ENCODE results near the gene FBXO21. TPM values are rescaled to one million over a fixed set of nuclear protein-coding genes. Genes with fewer than 3 reads are reported as not detected.
A peak's percentile ranks its signal among the peaks of the same experiment; 100 is the strongest.

Gene FBXO21
- total and polyA plus RNA-seq, 2 experiments from 2014 or later, result 46.3 to 84.2 TPM

DNA sequence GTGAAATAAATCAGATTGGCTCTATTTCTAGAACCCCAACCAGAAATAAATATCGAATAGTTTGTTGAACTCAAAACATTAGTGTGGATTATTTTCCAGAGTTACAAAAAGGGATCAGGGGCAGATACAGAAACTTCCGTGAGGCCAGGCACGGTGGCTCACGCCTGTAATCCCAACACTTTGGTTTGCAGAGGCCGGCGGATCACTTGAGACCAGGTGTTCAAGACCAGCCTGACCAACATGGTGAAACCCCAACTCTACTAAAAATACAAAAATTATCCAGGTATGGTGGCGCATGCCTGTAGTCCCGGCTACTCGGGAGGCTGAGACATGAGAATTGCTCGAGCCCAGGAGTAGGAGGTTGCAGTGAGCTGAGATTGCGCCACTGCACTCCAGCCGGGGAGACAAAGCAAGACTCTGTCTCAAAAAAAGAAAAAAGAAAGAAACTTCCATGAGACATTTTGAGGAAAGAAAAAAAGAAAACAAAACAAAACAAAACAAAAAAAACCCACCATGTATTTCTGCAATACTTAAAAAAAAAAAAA, 2.1 kb downstream of the FBXO21 start:
- H3K4me1 ChIP-seq (ENCODE audit: insufficient read depth), result peaks cover 13% of the 10 kb centered on the region
- H3K4me2 ChIP-seq, result peak overlapping the region; percentile 87
- H4K20me1 ChIP-seq (replicated peaks; ENCODE audit: insufficient read depth), result peaks cover 33% of the 10 kb centered on the region
- no peak for TF ChIP-seq ZNF331 (CRISPR knock-in tag; IDR thresholded peaks at IDR 0.05; ENCODE audit: low read depth)
- no peak for TF ChIP-seq CREB1 (CRISPR knock-in tag; IDR thresholded peaks at IDR 0.05; ENCODE audit: low read depth)
- TF ChIP-seq, protein P1, sequence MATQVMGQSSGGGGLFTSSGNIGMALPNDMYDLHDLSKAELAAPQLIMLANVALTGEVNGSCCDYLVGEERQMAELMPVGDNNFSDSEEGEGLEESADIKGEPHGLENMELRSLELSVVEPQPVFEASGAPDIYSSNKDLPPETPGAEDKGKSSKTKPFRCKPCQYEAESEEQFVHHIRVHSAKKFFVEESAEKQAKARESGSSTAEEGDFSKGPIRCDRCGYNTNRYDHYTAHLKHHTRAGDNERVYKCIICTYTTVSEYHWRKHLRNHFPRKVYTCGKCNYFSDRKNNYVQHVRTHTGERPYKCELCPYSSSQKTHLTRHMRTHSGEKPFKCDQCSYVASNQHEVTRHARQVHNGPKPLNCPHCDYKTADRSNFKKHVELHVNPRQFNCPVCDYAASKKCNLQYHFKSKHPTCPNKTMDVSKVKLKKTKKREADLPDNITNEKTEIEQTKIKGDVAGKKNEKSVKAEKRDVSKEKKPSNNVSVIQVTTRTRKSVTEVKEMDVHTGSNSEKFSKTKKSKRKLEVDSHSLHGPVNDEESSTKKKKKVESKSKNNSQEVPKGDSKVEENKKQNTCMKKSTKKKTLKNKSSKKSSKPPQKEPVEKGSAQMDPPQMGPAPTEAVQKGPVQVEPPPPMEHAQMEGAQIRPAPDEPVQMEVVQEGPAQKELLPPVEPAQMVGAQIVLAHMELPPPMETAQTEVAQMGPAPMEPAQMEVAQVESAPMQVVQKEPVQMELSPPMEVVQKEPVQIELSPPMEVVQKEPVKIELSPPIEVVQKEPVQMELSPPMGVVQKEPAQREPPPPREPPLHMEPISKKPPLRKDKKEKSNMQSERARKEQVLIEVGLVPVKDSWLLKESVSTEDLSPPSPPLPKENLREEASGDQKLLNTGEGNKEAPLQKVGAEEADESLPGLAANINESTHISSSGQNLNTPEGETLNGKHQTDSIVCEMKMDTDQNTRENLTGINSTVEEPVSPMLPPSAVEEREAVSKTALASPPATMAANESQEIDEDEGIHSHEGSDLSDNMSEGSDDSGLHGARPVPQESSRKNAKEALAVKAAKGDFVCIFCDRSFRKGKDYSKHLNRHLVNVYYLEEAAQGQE (IDR thresholded peaks at IDR 0.05; ENCODE audit: unreplicated experiment), result no peak
- no peak for TF ChIP-seq POLR2AphosphoS5 (IDR thresholded peaks at IDR 0.05; ENCODE audit: low read depth)
- no peak for TF ChIP-seq ZNF114 (CRISPR knock-in tag; IDR thresholded peaks at IDR 0.05)
- TF ChIP-seq, protein P2, sequence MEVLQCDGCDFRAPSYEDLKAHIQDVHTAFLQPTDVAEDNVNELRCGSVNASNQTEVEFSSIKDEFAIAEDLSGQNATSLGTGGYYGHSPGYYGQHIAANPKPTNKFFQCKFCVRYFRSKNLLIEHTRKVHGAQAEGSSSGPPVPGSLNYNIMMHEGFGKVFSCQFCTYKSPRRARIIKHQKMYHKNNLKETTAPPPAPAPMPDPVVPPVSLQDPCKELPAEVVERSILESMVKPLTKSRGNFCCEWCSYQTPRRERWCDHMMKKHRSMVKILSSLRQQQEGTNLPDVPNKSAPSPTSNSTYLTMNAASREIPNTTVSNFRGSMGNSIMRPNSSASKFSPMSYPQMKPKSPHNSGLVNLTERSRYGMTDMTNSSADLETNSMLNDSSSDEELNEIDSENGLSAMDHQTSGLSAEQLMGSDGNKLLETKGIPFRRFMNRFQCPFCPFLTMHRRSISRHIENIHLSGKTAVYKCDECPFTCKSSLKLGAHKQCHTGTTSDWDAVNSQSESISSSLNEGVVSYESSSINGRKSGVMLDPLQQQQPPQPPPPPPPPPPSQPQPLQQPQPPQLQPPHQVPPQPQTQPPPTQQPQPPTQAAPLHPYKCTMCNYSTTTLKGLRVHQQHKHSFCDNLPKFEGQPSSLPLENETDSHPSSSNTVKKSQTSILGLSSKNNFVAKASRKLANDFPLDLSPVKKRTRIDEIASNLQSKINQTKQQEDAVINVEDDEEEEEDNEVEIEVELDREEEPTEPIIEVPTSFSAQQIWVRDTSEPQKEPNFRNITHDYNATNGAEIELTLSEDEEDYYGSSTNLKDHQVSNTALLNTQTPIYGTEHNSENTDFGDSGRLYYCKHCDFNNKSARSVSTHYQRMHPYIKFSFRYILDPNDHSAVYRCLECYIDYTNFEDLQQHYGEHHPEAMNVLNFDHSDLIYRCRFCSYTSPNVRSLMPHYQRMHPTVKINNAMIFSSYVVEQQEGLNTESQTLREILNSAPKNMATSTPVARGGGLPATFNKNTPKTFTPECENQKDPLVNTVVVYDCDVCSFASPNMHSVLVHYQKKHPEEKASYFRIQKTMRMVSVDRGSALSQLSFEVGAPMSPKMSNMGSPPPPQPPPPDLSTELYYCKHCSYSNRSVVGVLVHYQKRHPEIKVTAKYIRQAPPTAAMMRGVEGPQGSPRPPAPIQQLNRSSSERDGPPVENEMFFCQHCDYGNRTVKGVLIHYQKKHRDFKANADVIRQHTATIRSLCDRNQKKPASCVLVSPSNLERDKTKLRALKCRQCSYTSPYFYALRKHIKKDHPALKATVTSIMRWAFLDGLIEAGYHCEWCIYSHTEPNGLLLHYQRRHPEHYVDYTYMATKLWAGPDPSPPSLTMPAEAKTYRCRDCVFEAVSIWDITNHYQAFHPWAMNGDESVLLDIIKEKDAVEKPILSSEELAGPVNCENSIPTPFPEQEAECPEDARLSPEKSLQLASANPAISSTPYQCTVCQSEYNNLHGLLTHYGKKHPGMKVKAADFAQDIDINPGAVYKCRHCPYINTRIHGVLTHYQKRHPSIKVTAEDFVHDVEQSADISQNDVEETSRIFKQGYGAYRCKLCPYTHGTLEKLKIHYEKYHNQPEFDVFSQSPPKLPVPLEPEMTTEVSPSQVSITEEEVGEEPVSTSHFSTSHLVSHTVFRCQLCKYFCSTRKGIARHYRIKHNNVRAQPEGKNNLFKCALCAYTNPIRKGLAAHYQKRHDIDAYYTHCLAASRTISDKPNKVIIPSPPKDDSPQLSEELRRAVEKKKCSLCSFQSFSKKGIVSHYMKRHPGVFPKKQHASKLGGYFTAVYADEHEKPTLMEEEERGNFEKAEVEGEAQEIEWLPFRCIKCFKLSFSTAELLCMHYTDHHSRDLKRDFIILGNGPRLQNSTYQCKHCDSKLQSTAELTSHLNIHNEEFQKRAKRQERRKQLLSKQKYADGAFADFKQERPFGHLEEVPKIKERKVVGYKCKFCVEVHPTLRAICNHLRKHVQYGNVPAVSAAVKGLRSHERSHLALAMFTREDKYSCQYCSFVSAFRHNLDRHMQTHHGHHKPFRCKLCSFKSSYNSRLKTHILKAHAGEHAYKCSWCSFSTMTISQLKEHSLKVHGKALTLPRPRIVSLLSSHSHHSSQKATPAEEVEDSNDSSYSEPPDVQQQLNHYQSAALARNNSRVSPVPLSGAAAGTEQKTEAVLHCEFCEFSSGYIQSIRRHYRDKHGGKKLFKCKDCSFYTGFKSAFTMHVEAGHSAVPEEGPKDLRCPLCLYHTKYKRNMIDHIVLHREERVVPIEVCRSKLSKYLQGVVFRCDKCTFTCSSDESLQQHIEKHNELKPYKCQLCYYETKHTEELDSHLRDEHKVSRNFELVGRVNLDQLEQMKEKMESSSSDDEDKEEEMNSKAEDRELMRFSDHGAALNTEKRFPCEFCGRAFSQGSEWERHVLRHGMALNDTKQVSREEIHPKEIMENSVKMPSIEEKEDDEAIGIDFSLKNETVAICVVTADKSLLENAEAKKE (CRISPR knock-in tag; IDR thresholded peaks at IDR 0.05), result no peak
- no peak for TF ChIP-seq EZH2 (IDR thresholded peaks at IDR 0.05; ENCODE audit: low read depth, unreplicated experiment)
- no peak for TF ChIP-seq NANOG (IDR thresholded peaks at IDR 0.05; ENCODE audit: borderline replicate concordance)
- no peak for TF ChIP-seq EZH2phosphoT487 (IDR thresholded peaks at IDR 0.05; ENCODE audit: unreplicated experiment)
- no peak for TF ChIP-seq STAT1 (IDR thresholded peaks at IDR 0.05; ENCODE audit: unreplicated experiment)
- no peak for TF ChIP-seq JUNB (IDR thresholded peaks at IDR 0.05; ENCODE audit: unreplicated experiment)
- TF ChIP-seq, protein P3, sequence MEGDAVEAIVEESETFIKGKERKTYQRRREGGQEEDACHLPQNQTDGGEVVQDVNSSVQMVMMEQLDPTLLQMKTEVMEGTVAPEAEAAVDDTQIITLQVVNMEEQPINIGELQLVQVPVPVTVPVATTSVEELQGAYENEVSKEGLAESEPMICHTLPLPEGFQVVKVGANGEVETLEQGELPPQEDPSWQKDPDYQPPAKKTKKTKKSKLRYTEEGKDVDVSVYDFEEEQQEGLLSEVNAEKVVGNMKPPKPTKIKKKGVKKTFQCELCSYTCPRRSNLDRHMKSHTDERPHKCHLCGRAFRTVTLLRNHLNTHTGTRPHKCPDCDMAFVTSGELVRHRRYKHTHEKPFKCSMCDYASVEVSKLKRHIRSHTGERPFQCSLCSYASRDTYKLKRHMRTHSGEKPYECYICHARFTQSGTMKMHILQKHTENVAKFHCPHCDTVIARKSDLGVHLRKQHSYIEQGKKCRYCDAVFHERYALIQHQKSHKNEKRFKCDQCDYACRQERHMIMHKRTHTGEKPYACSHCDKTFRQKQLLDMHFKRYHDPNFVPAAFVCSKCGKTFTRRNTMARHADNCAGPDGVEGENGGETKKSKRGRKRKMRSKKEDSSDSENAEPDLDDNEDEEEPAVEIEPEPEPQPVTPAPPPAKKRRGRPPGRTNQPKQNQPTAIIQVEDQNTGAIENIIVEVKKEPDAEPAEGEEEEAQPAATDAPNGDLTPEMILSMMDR (conservative IDR thresholded peaks at IDR 0.05; ENCODE audit: low read depth in 2 of 2), result no peak
- TF ChIP-seq, protein P4, sequence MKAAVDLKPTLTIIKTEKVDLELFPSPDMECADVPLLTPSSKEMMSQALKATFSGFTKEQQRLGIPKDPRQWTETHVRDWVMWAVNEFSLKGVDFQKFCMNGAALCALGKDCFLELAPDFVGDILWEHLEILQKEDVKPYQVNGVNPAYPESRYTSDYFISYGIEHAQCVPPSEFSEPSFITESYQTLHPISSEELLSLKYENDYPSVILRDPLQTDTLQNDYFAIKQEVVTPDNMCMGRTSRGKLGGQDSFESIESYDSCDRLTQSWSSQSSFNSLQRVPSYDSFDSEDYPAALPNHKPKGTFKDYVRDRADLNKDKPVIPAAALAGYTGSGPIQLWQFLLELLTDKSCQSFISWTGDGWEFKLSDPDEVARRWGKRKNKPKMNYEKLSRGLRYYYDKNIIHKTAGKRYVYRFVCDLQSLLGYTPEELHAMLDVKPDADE (IDR thresholded peaks at IDR 0.05), result no peak
- no peaks in the 10 kb centered on the region for H3F3A ChIP-seq (replicated peaks; ENCODE audit: low read depth)
- H2AFZ ChIP-seq, result no peak overlapping the region
- Mint-ChIP-seq H3K27me3 (ENCODE audit: insufficient read depth, low read depth, poor library complexity) (peaks cover 7% of the 10 kb centered on the region), H3K9me3 (no peaks in the 10 kb centered on the region), H3K4me3 (peak overlapping the region; percentile 95), H3K4me1 (peaks cover 22% of the 10 kb centered on the region), H3K27ac (no peak overlapping the region), H3K36me3 (ENCODE audit: low read depth) (peaks cover 44% of the 10 kb centered on the region)
- ATAC-seq, result no peak
- H3K36me3 ChIP-seq (ENCODE audit: insufficient read depth), result peaks cover 38% of the 10 kb centered on the region
- no peak overlapping the region for H3K27ac ChIP-seq (ENCODE audit: low read depth)
- H3K4me3 ChIP-seq, result peak overlapping the region; percentile 98
- H3K9me2 ChIP-seq (ENCODE audit: insufficient read depth), result no peaks in the 10 kb centered on the region
- no peaks in the 10 kb centered on the region for H3K27me3 ChIP-seq (ENCODE audit: insufficient read depth)
- no peak for DNase-seq (ENCODE audit: low spot score)
- peaks cover 61% of the 10 kb centered on the region for H3K79me2 ChIP-seq (replicated peaks; ENCODE audit: insufficient read depth)
